KMS-11 (cell line): Measurements from ENCODE around the gene SAPCD2.

Source experiments
- H2AFZ ChIP-seq: fragments of 200-600 bp; sonication (generic); 2 replicates; pipeline ENCODE4 v1.6.1; 2016; ENCODE audit warnings: antibody characterized with exemption, mixed run types, low read depth
- H3K27ac ChIP-seq: fragments of 200-600 bp; sonication (generic); 2 replicates; pipeline ENCODE4 v1.6.1; 2016; ENCODE audit warnings: mild to moderate bottlenecking, mixed run types
- H3K27me3 ChIP-seq: fragments of 200-600 bp; sonication (generic); 2 replicates; pipeline ENCODE4 v1.6.1; 2017; ENCODE audit warnings: mild to moderate bottlenecking, low read depth, mixed run types, moderate library complexity; ENCODE audit not compliant: insufficient read depth
- H3K36me3 ChIP-seq: fragments of 200-600 bp; sonication (generic); 2 replicates; pipeline ENCODE4 v1.6.1; 2017; ENCODE audit warnings: mild to moderate bottlenecking, mixed run types; ENCODE audit not compliant: insufficient read depth
- H3K4me1 ChIP-seq: fragments of 200-600 bp; sonication (generic); 2 replicates; pipeline ENCODE4 v1.6.1; 2016; ENCODE audit warnings: mild to moderate bottlenecking, low read depth, mixed run types; ENCODE audit not compliant: poor library complexity, severe bottlenecking
- H3K4me2 ChIP-seq: fragments of 200-600 bp; sonication (generic); 2 replicates; pipeline ENCODE4 v1.7.0; 2016; ENCODE audit warnings: mild to moderate bottlenecking, mixed run types
- H3K4me3 ChIP-seq: fragments of 200-600 bp; sonication (generic); IDR thresholded peaks from 2 replicates; pipeline ENCODE4 v1.6.1; 2017; ENCODE audit warnings: low read depth, low read length, mixed read lengths; ENCODE audit not compliant: insufficient read depth
- H3K79me2 ChIP-seq: fragments of 200-600 bp; sonication (generic); 2 replicates; pipeline ENCODE4 v1.6.1; 2016; ENCODE audit warnings: low read depth, mixed run types; ENCODE audit not compliant: insufficient read depth
- H3K9ac ChIP-seq: fragments of 200-600 bp; sonication (generic); 2 replicates; pipeline ENCODE4 v1.6.1; 2016; ENCODE audit warnings: mild to moderate bottlenecking, mixed run types
- H4K20me1 ChIP-seq: fragments of 200-600 bp; sonication (generic); 2 replicates; pipeline ENCODE4 v1.6.1; 2016; ENCODE audit warnings: mild to moderate bottlenecking, mixed run types; ENCODE audit not compliant: insufficient read depth
- TF ChIP-seq, protein P1 (sequence below): fragments of 200-600 bp; sonication (generic); conservative IDR thresholded peaks from 2 replicates; pipeline ENCODE4 v1.6.1; 2017; ENCODE audit warnings: low read depth, mild to moderate bottlenecking, antibody characterized with exemption, low read length, moderate library complexity, mixed read lengths

Gene SAPCD2

GRCh38 chr9:137049544-137050449 is 20.6 kb downstream of the SAPCD2 start:
- Histone ChIP-seq H2AFZ (no peak overlapping the region), H3K4me1 (no peaks in the 10 kb centered on the region), H4K20me1 (no peaks in the 10 kb centered on the region), H3K4me3 (no peak overlapping the region), H3K9ac (no peak overlapping the region), H3K27me3 (peaks cover 84% of the 10 kb centered on the region), H3K4me2 (no peak overlapping the region), H3K79me2 (no peaks in the 10 kb centered on the region), H3K36me3 (no peaks in the 10 kb centered on the region), H3K27ac (no peak overlapping the region)
- TF ChIP-seq, protein P1, sequence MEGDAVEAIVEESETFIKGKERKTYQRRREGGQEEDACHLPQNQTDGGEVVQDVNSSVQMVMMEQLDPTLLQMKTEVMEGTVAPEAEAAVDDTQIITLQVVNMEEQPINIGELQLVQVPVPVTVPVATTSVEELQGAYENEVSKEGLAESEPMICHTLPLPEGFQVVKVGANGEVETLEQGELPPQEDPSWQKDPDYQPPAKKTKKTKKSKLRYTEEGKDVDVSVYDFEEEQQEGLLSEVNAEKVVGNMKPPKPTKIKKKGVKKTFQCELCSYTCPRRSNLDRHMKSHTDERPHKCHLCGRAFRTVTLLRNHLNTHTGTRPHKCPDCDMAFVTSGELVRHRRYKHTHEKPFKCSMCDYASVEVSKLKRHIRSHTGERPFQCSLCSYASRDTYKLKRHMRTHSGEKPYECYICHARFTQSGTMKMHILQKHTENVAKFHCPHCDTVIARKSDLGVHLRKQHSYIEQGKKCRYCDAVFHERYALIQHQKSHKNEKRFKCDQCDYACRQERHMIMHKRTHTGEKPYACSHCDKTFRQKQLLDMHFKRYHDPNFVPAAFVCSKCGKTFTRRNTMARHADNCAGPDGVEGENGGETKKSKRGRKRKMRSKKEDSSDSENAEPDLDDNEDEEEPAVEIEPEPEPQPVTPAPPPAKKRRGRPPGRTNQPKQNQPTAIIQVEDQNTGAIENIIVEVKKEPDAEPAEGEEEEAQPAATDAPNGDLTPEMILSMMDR = 0 out of 2 replicates have a peak, but pooled peaks have one; percentile 17

DNA sequence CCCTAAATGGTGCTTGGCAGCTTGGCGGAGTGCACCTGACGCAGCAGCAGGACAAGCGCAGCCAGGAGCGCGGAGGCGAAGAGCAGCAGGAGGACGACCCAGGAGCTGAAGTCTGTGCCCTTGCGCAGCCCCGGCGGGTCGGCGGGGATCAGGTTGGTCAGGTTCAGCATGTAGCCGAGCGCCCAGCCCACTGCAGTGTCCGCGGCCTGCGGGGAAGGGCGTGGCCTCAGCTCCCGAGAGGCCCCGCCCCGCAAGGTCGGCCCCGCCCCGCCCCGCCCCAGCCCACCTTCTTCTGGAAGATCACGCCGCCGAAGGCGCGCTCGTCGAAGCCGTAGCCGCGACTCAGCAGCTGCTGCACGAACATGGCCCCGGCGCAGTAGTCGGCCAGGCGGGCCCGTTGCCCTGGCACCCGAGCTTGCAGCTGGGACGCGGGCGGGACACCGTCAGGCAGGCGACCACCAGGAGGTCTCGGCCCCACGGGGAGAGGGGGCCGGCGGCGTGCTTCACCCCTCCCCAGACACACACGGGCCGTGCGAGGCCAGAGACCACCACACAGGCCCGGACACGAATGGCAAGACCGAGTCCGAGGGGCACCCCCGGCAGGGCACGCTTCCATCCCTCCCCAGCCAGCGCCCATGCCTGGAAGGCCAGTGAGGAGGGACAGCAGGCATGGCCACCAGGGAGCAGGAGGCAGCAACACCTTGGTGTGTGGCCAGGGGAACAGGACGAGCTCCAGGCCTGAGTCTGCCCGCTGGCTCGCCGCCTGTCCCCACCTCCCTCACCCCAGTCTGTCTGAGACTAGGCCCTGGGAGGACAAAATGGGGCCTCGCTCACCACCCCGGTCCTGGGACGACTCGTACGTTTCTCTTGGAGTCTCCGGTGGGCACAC is 21.5 kb downstream of the SAPCD2 start:
- H3K27ac ChIP-seq = no peak overlapping the region
- peaks cover 83% of the 10 kb centered on the region for H3K27me3 ChIP-seq
- no peak overlapping the region for H3K4me3 ChIP-seq
- H4K20me1 ChIP-seq = no peaks in the 10 kb centered on the region
- H3K9ac ChIP-seq = no peak overlapping the region
- H2AFZ ChIP-seq = no peak overlapping the region
- no peaks in the 10 kb centered on the region for H3K4me1 ChIP-seq
- TF ChIP-seq, protein P1 = no peak
- H3K79me2 ChIP-seq = no peaks in the 10 kb centered on the region
- H3K4me2 ChIP-seq = no peak overlapping the region
- no peaks in the 10 kb centered on the region for H3K36me3 ChIP-seq

DNA sequence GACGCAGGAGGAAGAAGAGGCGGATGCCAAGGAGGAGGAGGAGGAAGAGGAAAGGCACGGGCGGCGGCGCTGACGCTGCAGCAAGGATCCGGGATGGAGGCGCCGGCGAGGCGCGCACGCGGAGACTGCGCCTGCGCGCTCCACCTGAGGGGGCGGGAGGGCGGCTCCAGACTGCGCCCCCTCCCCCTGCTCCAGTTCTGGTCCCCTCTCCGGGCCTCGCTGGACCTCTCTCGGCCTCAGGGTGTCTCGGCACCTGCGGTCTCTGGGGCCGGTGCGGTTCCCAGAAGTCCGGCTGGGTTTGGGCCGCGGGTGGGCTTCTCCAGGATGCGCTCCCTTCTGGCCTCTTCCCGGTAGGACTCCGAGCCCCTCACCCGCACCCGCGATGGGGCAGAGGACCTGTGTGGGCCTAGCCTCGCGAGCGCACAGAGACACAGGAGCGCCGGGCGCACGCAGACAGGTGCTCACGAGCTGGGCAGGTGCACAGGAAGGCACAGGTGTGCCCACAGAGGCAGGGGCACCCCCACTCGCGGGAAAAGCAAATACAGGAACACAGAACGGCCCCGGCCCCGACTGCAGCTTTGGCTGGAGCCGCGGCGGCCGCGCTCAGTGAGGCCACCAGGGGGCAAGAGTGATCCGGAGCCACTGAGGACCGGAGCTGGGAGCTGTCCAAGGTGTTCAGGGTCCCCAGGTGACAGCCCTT is 24.1 kb downstream of the SAPCD2 start, which contains the start of gene NPDC1:
NPDC1 (minus strand) TSS at position 90 of the 700 bp plus-strand sequence. CDS start 188 bp downstream, outside the sequence.
- H3K4me3 ChIP-seq = no peak within 1 kb of the TSS
- peaks cover 86% of the 10 kb centered on the region for H3K27me3 ChIP-seq
- H3K4me1 ChIP-seq = no peaks in the 10 kb centered on the region
- H3K9ac ChIP-seq = no peak within 1 kb of the TSS
- H3K27ac ChIP-seq = no peak within 1 kb of the TSS
- no peaks in the 10 kb centered on the region for H3K36me3 ChIP-seq
- H3K79me2 ChIP-seq = no peaks in the 10 kb centered on the region
- no peaks in the 10 kb centered on the region for H4K20me1 ChIP-seq
- TF ChIP-seq, protein P1 = peak; percentile 81
- H2AFZ ChIP-seq = no peak within 1 kb of the TSS; the same call in 1 of the 2 replicates
- H3K4me2 ChIP-seq = no peak within 1 kb of the TSS; the same call in 1 of the 2 replicates
